ENCODE data around the gene PPOX. TPM values are rescaled to one million over a fixed set of nuclear protein-coding genes. Genes with fewer than 3 reads are reported as not detected.

PPOX gene
- total and polyA plus RNA-seq, 2 experiments from 2014 or later: 26.5 to 39.6 TPM

DNA sequence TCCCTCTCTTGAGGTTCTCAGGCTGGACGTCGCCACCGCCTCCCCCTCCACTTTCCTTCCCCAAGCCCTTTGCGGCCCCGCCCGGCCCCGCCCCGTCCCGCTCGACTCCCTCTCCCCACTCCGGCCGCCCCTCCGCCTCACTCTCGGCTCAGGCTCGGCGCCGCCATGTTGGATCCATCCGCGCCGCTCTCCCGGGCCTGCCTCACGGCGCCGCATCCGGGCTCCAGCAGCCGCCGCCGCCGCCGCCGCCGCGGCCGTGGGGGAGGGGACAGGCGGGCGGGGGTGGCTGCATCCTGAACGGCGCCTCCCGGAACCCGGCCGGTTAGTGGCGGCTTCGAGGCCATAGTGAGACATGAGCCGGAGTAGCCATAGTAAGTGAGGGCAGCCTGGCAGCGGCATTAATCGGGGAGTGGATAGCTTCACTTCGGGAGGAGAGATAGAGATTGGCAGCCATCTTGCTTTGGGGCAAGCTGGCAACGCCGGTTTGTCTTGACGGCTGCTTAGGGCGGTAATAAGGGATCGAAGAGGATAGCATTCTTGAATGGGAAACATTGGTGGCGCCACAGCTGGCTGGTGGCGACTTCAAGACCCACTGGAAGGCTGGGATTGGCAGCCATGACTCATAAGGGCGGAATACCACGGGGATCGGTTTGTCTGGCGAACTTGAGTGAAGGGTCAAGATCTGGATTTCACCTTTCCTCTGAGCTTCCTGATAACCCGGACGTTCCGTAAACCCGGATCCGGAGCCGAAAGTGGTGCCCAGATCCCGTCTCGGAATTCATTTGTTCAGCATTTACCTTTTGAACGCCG lies 33.6 kb upstream of the PPOX start, which contains the start of gene DEDD:
DEDD (minus strand) TSS at position 258 of the 810 bp plus-strand sequence. CDS start 8,205 bp downstream, outside the sequence.
- H3K4me1 Mint-ChIP-seq: peaks cover 23% of the 10 kb centered on the region
- peaks cover 16% of the 10 kb centered on the region for H3K36me3 Mint-ChIP-seq (ENCODE audit: low read depth)
- no peaks in the 10 kb centered on the region; the same call in none of the 2 replicates for H4K20me1 ChIP-seq (replicated peaks; ENCODE audit: insufficient read depth)
- ATAC-seq (peak; percentile 88), DNase-seq (ENCODE audit: low spot score) (peak; percentile 97)
- no peaks in the 10 kb centered on the region for H3K9me3 Mint-ChIP-seq
- H3K27me3 ChIP-seq (ENCODE audit: insufficient read depth): no peaks in the 10 kb centered on the region
- no peak within 1 kb of the TSS; the same call in 2 of the 3 replicates for H3K4me3 Mint-ChIP-seq
- peak within 1 kb of the TSS; percentile 97 for H3K27ac ChIP-seq (ENCODE audit: low read depth)
- peak within 1 kb of the TSS; percentile 97 for H3K27ac Mint-ChIP-seq
- TF ChIP-seq ETS1 (IDR thresholded peaks at IDR 0.05) (peak; percentile 88), CREB1 (CRISPR knock-in tag; IDR thresholded peaks at IDR 0.05; ENCODE audit: low read depth) (peak; percentile 46), POLR2AphosphoS5 (IDR thresholded peaks at IDR 0.05; ENCODE audit: low read depth) (0 out of 2 replicates have a peak, but pooled peaks have one; percentile 49), ZNF114 (CRISPR knock-in tag; IDR thresholded peaks at IDR 0.05) (no peak), STAT1 (IDR thresholded peaks at IDR 0.05; ENCODE audit: unreplicated experiment) (no peak), NANOG (IDR thresholded peaks at IDR 0.05; ENCODE audit: borderline replicate concordance) (no peak), JUNB (IDR thresholded peaks at IDR 0.05; ENCODE audit: unreplicated experiment) (no peak), ZNF331 (CRISPR knock-in tag; IDR thresholded peaks at IDR 0.05; ENCODE audit: low read depth) (no peak), EZH2 (IDR thresholded peaks at IDR 0.05; ENCODE audit: low read depth, unreplicated experiment) (no peak), EZH2phosphoT487 (IDR thresholded peaks at IDR 0.05; ENCODE audit: unreplicated experiment) (no peak)
- TF ChIP-seq, protein P1, sequence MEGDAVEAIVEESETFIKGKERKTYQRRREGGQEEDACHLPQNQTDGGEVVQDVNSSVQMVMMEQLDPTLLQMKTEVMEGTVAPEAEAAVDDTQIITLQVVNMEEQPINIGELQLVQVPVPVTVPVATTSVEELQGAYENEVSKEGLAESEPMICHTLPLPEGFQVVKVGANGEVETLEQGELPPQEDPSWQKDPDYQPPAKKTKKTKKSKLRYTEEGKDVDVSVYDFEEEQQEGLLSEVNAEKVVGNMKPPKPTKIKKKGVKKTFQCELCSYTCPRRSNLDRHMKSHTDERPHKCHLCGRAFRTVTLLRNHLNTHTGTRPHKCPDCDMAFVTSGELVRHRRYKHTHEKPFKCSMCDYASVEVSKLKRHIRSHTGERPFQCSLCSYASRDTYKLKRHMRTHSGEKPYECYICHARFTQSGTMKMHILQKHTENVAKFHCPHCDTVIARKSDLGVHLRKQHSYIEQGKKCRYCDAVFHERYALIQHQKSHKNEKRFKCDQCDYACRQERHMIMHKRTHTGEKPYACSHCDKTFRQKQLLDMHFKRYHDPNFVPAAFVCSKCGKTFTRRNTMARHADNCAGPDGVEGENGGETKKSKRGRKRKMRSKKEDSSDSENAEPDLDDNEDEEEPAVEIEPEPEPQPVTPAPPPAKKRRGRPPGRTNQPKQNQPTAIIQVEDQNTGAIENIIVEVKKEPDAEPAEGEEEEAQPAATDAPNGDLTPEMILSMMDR (conservative IDR thresholded peaks at IDR 0.05; ENCODE audit: low read depth in 2 of 2): peak in 1 of 2 experiments; percentile 26; a peak in 2 of 4 replicates
- TF ChIP-seq, protein P2, sequence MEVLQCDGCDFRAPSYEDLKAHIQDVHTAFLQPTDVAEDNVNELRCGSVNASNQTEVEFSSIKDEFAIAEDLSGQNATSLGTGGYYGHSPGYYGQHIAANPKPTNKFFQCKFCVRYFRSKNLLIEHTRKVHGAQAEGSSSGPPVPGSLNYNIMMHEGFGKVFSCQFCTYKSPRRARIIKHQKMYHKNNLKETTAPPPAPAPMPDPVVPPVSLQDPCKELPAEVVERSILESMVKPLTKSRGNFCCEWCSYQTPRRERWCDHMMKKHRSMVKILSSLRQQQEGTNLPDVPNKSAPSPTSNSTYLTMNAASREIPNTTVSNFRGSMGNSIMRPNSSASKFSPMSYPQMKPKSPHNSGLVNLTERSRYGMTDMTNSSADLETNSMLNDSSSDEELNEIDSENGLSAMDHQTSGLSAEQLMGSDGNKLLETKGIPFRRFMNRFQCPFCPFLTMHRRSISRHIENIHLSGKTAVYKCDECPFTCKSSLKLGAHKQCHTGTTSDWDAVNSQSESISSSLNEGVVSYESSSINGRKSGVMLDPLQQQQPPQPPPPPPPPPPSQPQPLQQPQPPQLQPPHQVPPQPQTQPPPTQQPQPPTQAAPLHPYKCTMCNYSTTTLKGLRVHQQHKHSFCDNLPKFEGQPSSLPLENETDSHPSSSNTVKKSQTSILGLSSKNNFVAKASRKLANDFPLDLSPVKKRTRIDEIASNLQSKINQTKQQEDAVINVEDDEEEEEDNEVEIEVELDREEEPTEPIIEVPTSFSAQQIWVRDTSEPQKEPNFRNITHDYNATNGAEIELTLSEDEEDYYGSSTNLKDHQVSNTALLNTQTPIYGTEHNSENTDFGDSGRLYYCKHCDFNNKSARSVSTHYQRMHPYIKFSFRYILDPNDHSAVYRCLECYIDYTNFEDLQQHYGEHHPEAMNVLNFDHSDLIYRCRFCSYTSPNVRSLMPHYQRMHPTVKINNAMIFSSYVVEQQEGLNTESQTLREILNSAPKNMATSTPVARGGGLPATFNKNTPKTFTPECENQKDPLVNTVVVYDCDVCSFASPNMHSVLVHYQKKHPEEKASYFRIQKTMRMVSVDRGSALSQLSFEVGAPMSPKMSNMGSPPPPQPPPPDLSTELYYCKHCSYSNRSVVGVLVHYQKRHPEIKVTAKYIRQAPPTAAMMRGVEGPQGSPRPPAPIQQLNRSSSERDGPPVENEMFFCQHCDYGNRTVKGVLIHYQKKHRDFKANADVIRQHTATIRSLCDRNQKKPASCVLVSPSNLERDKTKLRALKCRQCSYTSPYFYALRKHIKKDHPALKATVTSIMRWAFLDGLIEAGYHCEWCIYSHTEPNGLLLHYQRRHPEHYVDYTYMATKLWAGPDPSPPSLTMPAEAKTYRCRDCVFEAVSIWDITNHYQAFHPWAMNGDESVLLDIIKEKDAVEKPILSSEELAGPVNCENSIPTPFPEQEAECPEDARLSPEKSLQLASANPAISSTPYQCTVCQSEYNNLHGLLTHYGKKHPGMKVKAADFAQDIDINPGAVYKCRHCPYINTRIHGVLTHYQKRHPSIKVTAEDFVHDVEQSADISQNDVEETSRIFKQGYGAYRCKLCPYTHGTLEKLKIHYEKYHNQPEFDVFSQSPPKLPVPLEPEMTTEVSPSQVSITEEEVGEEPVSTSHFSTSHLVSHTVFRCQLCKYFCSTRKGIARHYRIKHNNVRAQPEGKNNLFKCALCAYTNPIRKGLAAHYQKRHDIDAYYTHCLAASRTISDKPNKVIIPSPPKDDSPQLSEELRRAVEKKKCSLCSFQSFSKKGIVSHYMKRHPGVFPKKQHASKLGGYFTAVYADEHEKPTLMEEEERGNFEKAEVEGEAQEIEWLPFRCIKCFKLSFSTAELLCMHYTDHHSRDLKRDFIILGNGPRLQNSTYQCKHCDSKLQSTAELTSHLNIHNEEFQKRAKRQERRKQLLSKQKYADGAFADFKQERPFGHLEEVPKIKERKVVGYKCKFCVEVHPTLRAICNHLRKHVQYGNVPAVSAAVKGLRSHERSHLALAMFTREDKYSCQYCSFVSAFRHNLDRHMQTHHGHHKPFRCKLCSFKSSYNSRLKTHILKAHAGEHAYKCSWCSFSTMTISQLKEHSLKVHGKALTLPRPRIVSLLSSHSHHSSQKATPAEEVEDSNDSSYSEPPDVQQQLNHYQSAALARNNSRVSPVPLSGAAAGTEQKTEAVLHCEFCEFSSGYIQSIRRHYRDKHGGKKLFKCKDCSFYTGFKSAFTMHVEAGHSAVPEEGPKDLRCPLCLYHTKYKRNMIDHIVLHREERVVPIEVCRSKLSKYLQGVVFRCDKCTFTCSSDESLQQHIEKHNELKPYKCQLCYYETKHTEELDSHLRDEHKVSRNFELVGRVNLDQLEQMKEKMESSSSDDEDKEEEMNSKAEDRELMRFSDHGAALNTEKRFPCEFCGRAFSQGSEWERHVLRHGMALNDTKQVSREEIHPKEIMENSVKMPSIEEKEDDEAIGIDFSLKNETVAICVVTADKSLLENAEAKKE (CRISPR knock-in tag; IDR thresholded peaks at IDR 0.05): no peak
- TF ChIP-seq, protein P3, sequence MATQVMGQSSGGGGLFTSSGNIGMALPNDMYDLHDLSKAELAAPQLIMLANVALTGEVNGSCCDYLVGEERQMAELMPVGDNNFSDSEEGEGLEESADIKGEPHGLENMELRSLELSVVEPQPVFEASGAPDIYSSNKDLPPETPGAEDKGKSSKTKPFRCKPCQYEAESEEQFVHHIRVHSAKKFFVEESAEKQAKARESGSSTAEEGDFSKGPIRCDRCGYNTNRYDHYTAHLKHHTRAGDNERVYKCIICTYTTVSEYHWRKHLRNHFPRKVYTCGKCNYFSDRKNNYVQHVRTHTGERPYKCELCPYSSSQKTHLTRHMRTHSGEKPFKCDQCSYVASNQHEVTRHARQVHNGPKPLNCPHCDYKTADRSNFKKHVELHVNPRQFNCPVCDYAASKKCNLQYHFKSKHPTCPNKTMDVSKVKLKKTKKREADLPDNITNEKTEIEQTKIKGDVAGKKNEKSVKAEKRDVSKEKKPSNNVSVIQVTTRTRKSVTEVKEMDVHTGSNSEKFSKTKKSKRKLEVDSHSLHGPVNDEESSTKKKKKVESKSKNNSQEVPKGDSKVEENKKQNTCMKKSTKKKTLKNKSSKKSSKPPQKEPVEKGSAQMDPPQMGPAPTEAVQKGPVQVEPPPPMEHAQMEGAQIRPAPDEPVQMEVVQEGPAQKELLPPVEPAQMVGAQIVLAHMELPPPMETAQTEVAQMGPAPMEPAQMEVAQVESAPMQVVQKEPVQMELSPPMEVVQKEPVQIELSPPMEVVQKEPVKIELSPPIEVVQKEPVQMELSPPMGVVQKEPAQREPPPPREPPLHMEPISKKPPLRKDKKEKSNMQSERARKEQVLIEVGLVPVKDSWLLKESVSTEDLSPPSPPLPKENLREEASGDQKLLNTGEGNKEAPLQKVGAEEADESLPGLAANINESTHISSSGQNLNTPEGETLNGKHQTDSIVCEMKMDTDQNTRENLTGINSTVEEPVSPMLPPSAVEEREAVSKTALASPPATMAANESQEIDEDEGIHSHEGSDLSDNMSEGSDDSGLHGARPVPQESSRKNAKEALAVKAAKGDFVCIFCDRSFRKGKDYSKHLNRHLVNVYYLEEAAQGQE (IDR thresholded peaks at IDR 0.05; ENCODE audit: unreplicated experiment): no peak
- peak within 1 kb of the TSS; percentile 77 for H3K4me3 ChIP-seq
- H3K4me2 ChIP-seq: peak within 1 kb of the TSS; percentile 87
- H3K36me3 ChIP-seq (ENCODE audit: insufficient read depth): peaks cover 18% of the 10 kb centered on the region
- H3K4me1 ChIP-seq (ENCODE audit: insufficient read depth): peaks cover 29% of the 10 kb centered on the region
- H2AFZ ChIP-seq: peak within 1 kb of the TSS; percentile 87
- H3K27me3 Mint-ChIP-seq (ENCODE audit: insufficient read depth, low read depth, poor library complexity): peaks cover 3% of the 10 kb centered on the region
- H3K79me2 ChIP-seq (replicated peaks; ENCODE audit: insufficient read depth): peaks cover 69% of the 10 kb centered on the region
- peaks cover 19% of the 10 kb centered on the region for H3F3A ChIP-seq (replicated peaks; ENCODE audit: low read depth)
- no peaks in the 10 kb centered on the region; the same call in 1 of the 2 replicates for H3K9me2 ChIP-seq (ENCODE audit: insufficient read depth)
